HepG2 (cell line): ENCODE measurements around the gene ACTL8. TPM values are rescaled to one million over a fixed set of nuclear protein-coding genes. Genes with fewer than 3 reads are reported as not detected.

ENCODE experiments used
- ATAC-seq: fragments of 200-7000 bp; cut with Tn5 transposase; 3 replicates; pipeline ENCODE4 v1.9.1; 2020; ENCODE audit warnings: mild to moderate bottlenecking, moderate library complexity
- BruUV-seq: library from RNA; stranded (reverse); fragments of 400-500 nt; replicated peaks from 2 replicates; lab custom pipeline; 2021; lab: Mats Ljungman, UMichigan
- CTCF ChIA-PET: fragments of 300-600 bp; formaldehyde crosslinking; extraction: SDS; loops from one replicate; lab custom pipeline; 2021; ENCODE audit warnings: low total read pairs, inconsistent platforms, low intra/inter-chr PET ratio; lab: Yijun Ruan, JAX
- POLR2A ChIA-PET: fragments of 350-600 bp; sonication (Branson Sonifier 250); formaldehyde crosslinking; loops from one replicate; lab custom pipeline; 2020; ENCODE audit warnings: antibody characterized with exemption, inconsistent platforms; lab: Yijun Ruan, JAX
- DNase-seq: peaks from one replicate; pipeline ENCODE4 v3.0.0-alpha.2; 2015; ENCODE audit warnings: low spot score
- FAIRE-seq: peaks from 3 replicates; lab custom pipeline; 2011; peaks lifted over from hg19 to GRCh38; lab: Jason Lieb, UNC
- H2AFZ ChIP-seq: one replicate; pipeline ENCODE4 v1.6.1; 2011; ENCODE audit warnings: low read length, inconsistent platforms
- H3K27ac ChIP-seq: fragments of 300-600 bp; 3 replicates; pipeline ENCODE4 v1.8.0; 2011; ENCODE audit warnings: mixed run types, mild to moderate bottlenecking, mixed read lengths, low read length, inconsistent platforms; ENCODE audit not compliant: insufficient read depth; ENCODE audit errors: extremely low read length
- H3K27me3 ChIP-seq, 2 experiments: fragments of 200-600 bp in 1 of 2; 2 replicates in 1 of 2; 3 replicates in 1 of 2; pipeline versions ENCODE4 v1.6.0 to v1.8.0; 2011; ENCODE audit warnings: low read length in 2 of 2, mild to moderate bottlenecking in 2 of 2, moderate library complexity in 2 of 2, inconsistent platforms in 1 of 2; ENCODE audit not compliant: insufficient read depth in 2 of 2, control insufficient read depth in 1 of 2
- H3K36me3 ChIP-seq, 2 experiments: fragments of 200-600 bp in 1 of 2; replicated peaks in 1 of 2; 2 replicates in 1 of 2; 3 replicates in 1 of 2; pipeline versions ENCODE4 v1.5.1 to v1.8.0; 2011; ENCODE audit warnings: low read length in 2 of 2, inconsistent platforms in 1 of 2; ENCODE audit not compliant: insufficient read depth in 2 of 2, control insufficient read depth in 1 of 2
- H3K4me1 ChIP-seq: 2 replicates; pipeline ENCODE4 v1.5.1; 2012; ENCODE audit warnings: low read length, inconsistent platforms; ENCODE audit not compliant: insufficient read depth
- H3K4me2 ChIP-seq: 2 replicates; pipeline ENCODE4 v1.6.0; 2011; ENCODE audit warnings: low read depth, low read length, inconsistent platforms
- H3K4me3 ChIP-seq, 3 experiments: fragments of 200-600 bp in 1 of 3; sonication (generic), shearing (Covaris generic) in 1 of 3; replicated peaks in 1 of 3; 2 replicates each; pipeline ENCODE4 v1.5.1; 2011 to 2016; ENCODE audit warnings: low read length in 3 of 3, inconsistent platforms in 2 of 3, low read depth in 2 of 3, mild to moderate bottlenecking in 2 of 3, control low read depth in 1 of 3, mixed read lengths in 1 of 3; ENCODE audit not compliant: insufficient read depth in 1 of 3
- H3K79me2 ChIP-seq: one replicate; pipeline ENCODE4 v1.6.1; 2011; ENCODE audit warnings: low read length, inconsistent platforms; ENCODE audit not compliant: insufficient read depth
- H3K9ac ChIP-seq: 2 replicates; pipeline ENCODE4 v1.6.0; 2011; ENCODE audit warnings: mild to moderate bottlenecking, low read depth, low read length, inconsistent platforms; ENCODE audit not compliant: insufficient read depth
- H3K9me3 ChIP-seq: 2 replicates; pipeline ENCODE4 v1.5.1; 2012; ENCODE audit warnings: mild to moderate bottlenecking, low read length
- H4K20me1 ChIP-seq: 2 replicates; pipeline ENCODE4 v1.6.0; 2011; ENCODE audit warnings: inconsistent platforms, mild to moderate bottlenecking, low read length, moderate library complexity; ENCODE audit not compliant: insufficient read depth
- DR1 ChIP-seq: sonication (generic); formaldehyde crosslinking; IDR thresholded peaks from 2 replicates; pipeline ENCODE4 v1.8.0; 2021; ENCODE audit warnings: mild to moderate bottlenecking, missing genetic modification reagents, inconsistent platforms
- POLR2AphosphoS2 ChIP-seq: IDR thresholded peaks from 2 replicates; pipeline ENCODE4 v1.6.1; 2011; ENCODE audit warnings: low read depth, low read length, improper control_type of control experiment
- PREB ChIP-seq: sonication (generic); formaldehyde crosslinking; IDR thresholded peaks from 2 replicates; pipeline ENCODE4 v1.4.0; 2020; ENCODE audit warnings: missing genetic modification reagents
- ZBTB49 ChIP-seq: sonication (generic); formaldehyde crosslinking; IDR thresholded peaks from 2 replicates; pipeline ENCODE4 v1.4.0; 2020; ENCODE audit warnings: missing genetic modification reagents, borderline replicate concordance
- ZKSCAN1 ChIP-seq: fragments of 150-350 bp; IDR thresholded peaks from 2 replicates; pipeline ENCODE4 v1.6.1; 2014; ENCODE audit warnings: low read length
- ZNF333 ChIP-seq: sonication (generic); formaldehyde crosslinking; IDR thresholded peaks from 2 replicates; pipeline ENCODE4 v1.4.0; 2020; ENCODE audit warnings: mild to moderate bottlenecking, missing genetic modification reagents, borderline replicate concordance
- ZNF34 ChIP-seq: sonication (generic); formaldehyde crosslinking; IDR thresholded peaks from 2 replicates; pipeline ENCODE4 v1.4.0; 2020; ENCODE audit warnings: mild to moderate bottlenecking, missing genetic modification reagents, borderline replicate concordance
- WGBS: methylation state at CpG from one replicate; pipeline ENCODE4 v1.1.6; 2017; ENCODE audit warnings: low lambda C conversion rate; 5-methylcytosine and 5-hydroxymethylcytosine counted together
- in situ Hi-C: cut with HindIII; loops from 2 replicates; pipeline ENCODE4 v1.10.0; 2017; ENCODE audit warnings: low pct_unique_long_range_greater_than_20kb; ENCODE audit not compliant: extremely low pct_ligation_motif_present
- intact Hi-C: fragments of 100-400 bp; cut with micrococcal nuclease; formaldehyde crosslinking; loops from one replicate; pipeline ENCODE4 v1.10.0; 2022; ENCODE audit not compliant: unreplicated experiment
- polyA plus RNA-seq, 8 experiments: library from polyadenylated mRNA; depleted of rRNA in 3 of 8; stranded (reverse) in 7 of 8; unstranded in 1 of 8; fragments of >200 nt; fragmentation: Illumina TruSeq in 4 of 8; extraction: Trizol in 4 of 8; gene quantifications; 2 replicates each; pipeline versions ENCODE4 v1.2.1 to v1.2.3, GENCODE V29; 2011 to 2016; ENCODE audit warnings: low read depth in 4 of 8, missing spikeins in 1 of 8, mixed read lengths in 1 of 8; ENCODE audit not compliant: insufficient read depth in 1 of 8
- total RNA-seq, 5 experiments: library from RNA; depleted of rRNA; stranded (reverse); fragments of >200 nt; fragmentation: Illumina TruSeq; extraction: Trizol; gene quantifications; 2 replicates each; pipeline ENCODE4 v1.2.3, GENCODE V29; 2016; ENCODE audit warnings: low read depth in 1 of 5
- TF ChIP-seq, protein P1 (sequence below): sonication (generic); formaldehyde crosslinking; IDR thresholded peaks from 2 replicates; pipeline ENCODE4 v1.4.0; 2020; ENCODE audit warnings: missing genetic modification reagents
- TF ChIP-seq, protein P2 (sequence below): fragments of 450-650 bp; IDR thresholded peaks from 2 replicates; pipeline ENCODE4 v1.6.1; 2016

ACTL8 gene
- total and polyA plus RNA-seq, 2 of the 13 experiments (the other 11 are each of a cell fraction or from before 2014, with no cell fraction given), result 0.09 to 0.64 TPM

DNA sequence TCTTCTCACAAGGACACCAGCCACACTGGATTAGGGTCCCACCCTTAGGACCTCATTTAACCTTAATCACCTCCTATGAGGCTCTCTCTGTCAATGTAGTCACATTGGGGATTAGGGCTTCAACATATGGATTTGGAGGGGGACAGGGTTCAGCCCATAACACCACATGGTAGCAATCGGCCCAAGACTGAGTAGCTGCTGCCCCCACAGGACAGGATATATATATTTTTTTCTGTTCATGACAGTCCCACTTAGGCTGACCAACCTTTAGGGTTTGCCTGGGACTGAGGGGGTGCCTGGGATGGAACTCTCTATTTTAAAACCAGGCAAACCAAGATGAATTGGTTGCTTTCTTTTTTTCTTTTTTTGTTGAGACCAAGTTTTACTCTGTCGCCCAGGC, 8.2 kb upstream of the ACTL8 start (continued):
- TF ChIP-seq POLR2AphosphoS2 (no peak), DR1 (CRISPR knock-in tag) (no peak)
- TF ChIP-seq, protein P1, sequence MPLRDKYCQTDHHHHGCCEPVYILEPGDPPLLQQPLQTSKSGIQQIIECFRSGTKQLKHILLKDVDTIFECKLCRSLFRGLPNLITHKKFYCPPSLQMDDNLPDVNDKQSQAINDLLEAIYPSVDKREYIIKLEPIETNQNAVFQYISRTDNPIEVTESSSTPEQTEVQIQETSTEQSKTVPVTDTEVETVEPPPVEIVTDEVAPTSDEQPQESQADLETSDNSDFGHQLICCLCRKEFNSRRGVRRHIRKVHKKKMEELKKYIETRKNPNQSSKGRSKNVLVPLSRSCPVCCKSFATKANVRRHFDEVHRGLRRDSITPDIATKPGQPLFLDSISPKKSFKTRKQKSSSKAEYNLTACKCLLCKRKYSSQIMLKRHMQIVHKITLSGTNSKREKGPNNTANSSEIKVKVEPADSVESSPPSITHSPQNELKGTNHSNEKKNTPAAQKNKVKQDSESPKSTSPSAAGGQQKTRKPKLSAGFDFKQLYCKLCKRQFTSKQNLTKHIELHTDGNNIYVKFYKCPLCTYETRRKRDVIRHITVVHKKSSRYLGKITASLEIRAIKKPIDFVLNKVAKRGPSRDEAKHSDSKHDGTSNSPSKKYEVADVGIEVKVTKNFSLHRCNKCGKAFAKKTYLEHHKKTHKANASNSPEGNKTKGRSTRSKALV (CRISPR knock-in tag), result no peak

DNA sequence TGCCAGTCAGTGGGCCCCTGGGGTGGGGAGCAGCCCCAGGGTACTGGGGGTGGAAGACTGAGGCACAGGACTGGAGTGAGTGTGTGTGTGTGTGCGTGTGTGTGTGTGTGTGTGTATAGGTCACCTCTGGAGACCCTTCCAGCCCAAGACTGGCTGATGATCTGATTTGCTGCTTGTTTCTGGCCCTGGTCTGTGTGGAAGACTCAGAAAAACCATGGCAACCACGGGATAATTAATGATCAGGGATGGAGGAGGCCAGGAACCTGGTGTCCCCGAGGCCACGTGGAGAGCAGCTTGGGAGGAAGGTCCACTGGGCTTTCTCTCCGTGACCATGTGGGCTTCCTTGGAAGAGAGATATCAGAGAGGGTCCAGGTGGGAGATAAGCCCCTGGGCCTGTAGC, 4.8 kb upstream of the ACTL8 start:
- intact Hi-C loops (no loop called here), in situ Hi-C loops (no loop called here)
- BruUV-seq, result no TSS peak
- FAIRE-seq, result no peak
- 12% methylated on average over 5 of the region's 5 CpGs for WGBS
- no peak for ATAC-seq
- no peak overlapping the region for H3K27ac ChIP-seq
- H3K79me2 ChIP-seq, result no peaks in the 10 kb centered on the region
- H3K4me3 ChIP-seq, result no peak overlapping the region
- H3K4me1 ChIP-seq, result no peaks in the 10 kb centered on the region
- no peak overlapping the region for H3K9ac ChIP-seq
- ChIA-PET POLR2A (no interaction called here), CTCF (no interaction called here)
- no peak overlapping the region for H3K4me2 ChIP-seq
- peaks cover 13% of the 10 kb centered on the region for H3K9me3 ChIP-seq
- no peaks in the 10 kb centered on the region for H3K27me3 ChIP-seq
- H4K20me1 ChIP-seq, result no peaks in the 10 kb centered on the region
- no peak for DNase-seq
- TF ChIP-seq ZNF34, result no peak
- no peak for TF ChIP-seq ZNF333 (CRISPR knock-in tag)
- TF ChIP-seq PREB (CRISPR knock-in tag), result no peak
- TF ChIP-seq, protein P2, sequence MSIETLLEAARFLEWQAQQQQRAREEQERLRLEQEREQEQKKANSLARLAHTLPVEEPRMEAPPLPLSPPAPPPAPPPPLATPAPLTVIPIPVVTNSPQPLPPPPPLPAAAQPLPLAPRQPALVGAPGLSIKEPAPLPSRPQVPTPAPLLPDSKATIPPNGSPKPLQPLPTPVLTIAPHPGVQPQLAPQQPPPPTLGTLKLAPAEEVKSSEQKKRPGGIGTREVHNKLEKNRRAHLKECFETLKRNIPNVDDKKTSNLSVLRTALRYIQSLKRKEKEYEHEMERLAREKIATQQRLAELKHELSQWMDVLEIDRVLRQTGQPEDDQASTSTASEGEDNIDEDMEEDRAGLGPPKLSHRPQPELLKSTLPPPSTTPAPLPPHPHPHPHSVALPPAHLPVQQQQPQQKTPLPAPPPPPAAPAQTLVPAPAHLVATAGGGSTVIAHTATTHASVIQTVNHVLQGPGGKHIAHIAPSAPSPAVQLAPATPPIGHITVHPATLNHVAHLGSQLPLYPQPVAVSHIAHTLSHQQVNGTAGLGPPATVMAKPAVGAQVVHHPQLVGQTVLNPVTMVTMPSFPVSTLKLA, result 0 out of 2 replicates have a peak, but pooled peaks have one; percentile 22
- no peak for TF ChIP-seq ZBTB49 (CRISPR knock-in tag)
- TF ChIP-seq ZKSCAN1, result no peak
- no peaks in the 10 kb centered on the region for H3K36me3 ChIP-seq
- H2AFZ ChIP-seq, result no peak overlapping the region
